GM18499 (cell line): Measurements from ENCODE around the gene KCNIP3.
"Not testable (repeated sequence)": the region's sequence is repeated elsewhere in the genome, so short reads cannot be mapped to it uniquely, and the experiment has no call there.

Source experiments
- ATAC-seq: cut with Tn5 transposase; IDR thresholded peaks from one replicate; pipeline ENCODE4 v1.9.1; 2021; ENCODE audit warnings: moderate number of reproducible peaks; ENCODE audit not compliant: insufficient read depth, unreplicated experiment

Gene KCNIP3

GRCh38 chr2:95296880-95297487 is at the start of gene KCNIP3:
Gene KCNIP3 (plus strand): TSS chr2:95297347. CDS start chr2:95297439, 92 bp downstream.
- ATAC-seq = no peak

DNA sequence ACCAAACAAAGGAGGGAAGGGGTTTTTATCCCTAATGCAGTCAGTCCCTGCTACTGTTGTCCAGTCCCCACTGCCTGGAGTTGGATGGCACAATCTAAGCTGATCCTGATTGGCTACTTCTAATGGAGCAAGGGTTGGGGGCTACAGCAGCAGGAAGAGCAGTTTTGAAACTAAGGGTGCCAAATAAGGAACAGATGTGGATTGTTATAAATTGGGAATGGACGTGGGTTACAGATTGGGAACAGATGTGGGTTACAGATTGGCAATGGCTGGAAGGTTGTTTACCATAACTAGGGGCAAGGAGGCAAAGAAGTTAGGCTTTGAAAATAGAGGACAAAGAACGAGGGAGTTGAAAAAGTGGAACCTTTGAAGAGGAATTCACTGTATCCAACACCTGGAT is 38.9 kb upstream of the KCNIP3 start:
- no peak for ATAC-seq

DNA sequence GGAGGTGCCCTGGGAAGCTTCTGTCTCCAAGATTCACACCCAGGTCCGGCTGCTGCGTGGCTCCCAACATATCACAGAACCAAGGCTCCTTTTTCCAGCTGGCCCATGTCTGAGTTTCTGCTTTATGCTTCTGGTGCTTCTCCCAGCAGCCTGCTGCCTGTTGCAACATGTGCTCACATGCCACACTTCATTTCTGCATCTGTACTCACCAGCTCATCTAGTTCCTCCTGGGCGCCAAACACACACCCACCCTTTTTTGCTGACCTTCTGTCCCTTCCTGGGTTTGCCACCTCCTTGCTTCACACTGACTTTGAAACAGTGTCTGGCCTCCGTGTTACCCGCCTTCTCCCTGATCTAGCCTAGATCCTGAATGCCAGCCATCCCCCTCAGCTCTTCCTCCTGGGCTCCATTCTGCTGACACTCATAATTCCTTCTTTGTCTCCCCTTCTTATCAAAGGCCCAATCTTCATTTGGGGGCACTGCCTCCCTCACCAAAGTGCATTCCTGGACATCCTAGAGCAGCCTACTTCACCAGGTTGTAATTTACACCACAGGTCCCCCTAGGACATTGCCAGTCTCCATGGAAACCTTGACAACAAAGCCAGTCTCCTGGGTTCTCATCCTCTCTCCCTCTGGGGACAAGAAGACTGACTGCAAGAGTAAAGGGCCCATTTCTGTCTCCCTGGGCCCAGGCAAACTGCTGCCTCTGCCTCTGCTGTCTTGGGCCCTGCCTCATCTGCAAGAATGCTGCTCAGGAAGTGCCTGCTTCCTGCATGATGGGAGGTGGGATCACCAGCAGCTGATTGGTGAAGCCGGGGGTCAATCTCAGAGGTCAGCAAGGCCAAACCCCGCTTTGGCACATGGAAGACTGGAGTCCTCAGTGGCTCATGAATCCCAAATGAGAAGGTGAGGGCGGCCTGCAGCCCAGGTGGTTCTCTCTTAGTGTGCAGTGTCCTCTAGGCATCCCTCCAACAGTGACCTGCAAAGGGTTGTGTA is 36.8 kb upstream of the KCNIP3 start:
- ATAC-seq = no peak

- no peak for ATAC-seq
Measured at GRCh38 chr2:95261602-95262001, 35.5 kb upstream of the KCNIP3 start.

DNA sequence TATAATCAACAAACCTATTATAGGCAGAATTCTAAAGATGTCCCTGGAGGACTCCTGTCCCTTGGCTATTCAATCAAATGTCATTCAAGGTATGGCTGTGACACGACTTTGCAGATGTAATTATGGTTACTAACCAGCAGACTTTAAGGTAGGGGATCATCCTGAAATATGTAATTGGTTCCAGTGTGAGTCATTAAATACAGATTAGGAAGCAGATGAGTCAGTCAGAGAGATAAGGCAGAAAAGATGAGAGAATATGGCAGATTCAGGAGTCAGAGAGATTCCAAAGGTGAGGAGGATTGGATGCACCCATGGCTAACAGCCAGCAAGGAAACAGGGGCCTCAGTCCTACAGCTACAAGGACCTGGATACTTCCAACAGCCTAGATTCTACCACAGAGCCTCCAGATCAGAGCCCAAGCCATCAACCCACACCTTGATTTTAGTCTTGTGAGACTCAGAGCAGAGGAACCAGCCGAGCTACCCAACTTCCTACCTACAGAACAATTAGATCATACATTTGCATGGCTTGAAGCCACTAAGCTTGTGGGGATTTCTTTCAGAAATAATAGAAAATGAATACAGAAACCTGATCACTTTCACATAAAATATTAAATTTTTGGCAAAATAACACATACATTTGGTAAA is 34.1 kb upstream of the KCNIP3 start:
- no peak for ATAC-seq

GRCh38 chr2:95264624-95265023 is 32.5 kb upstream of the KCNIP3 start:
- no peak for ATAC-seq

- no peak for ATAC-seq
Measured at GRCh38 chr2:95265182-95265581, 32.0 kb upstream of the KCNIP3 start.

GRCh38 chr2:95266781-95267430 is 30.2 kb upstream of the KCNIP3 start:
- no peak for ATAC-seq

- no peak for ATAC-seq
Measured at GRCh38 chr2:95267458-95268210, 29.5 kb upstream of the KCNIP3 start.

DNA sequence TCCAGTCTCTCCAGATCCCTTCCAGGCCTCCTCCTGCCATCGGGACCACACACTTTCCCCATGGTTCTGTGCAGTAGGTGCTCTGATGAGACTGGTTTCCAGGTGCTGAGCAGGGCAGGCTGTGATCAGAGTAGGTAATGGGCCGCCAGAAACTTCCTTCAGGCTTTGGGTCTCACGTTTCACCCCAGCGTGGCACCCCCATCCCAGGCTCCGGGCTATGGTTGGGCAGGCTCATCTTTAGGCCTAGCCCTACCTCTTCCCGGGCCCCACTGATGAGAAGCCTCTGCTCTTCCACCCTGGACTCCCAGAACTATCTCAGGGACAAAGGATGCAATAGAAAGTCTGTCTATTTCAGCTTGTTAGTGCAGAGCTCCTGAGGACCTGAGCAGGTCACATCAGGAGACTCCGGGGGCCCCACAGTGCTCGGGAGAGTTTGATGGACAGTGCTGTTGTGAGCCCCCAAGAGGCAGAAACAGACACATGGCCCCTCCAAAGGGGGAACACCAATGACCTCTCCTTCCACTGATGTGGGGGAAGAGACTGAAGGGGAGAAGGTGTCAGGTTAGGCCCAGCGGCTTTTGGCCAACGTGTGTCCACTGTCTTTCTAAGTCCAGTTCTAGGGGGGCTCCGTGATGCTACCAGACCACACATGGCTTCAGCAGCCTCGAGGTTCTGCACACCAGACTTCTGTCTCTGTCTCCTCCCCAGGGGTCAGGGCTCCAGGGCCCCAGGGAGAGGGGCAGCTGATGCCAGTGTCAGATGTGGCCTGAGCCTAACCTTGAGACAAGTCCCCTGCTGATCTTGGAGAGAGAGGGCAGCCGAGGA is 28.7 kb upstream of the KCNIP3 start:
- ATAC-seq = no peak

DNA sequence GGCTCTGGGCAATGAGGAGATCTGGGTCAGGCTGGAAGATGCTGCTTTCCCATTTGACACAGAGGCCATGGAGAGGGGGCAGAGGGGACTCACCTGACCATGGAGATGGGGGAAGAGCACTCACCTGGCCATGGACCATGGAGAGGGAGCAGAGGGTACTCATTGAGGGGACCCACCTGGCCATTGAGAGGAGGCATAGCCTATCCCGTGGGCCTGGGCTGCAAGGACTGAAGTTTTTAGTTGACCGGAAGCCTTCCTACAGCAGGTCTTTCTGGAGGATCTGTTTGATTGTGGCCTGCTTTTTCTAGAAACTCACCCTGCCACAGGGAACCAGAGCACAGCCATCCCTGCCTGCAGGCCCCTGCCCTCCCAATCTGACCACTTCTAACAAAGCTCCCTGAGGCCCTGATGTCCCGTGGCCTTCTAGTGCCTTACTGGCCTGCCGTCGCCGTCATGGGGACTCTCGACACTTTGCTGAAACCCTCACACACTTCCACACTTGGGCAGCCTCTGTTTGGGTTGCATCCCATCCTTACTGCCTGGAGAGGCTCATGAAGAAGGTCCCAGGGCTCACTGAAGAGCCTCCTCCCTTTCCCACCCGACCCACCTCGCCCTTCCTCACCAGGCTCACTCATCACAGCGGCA is 28.0 kb upstream of the KCNIP3 start:
- no peak for ATAC-seq

DNA sequence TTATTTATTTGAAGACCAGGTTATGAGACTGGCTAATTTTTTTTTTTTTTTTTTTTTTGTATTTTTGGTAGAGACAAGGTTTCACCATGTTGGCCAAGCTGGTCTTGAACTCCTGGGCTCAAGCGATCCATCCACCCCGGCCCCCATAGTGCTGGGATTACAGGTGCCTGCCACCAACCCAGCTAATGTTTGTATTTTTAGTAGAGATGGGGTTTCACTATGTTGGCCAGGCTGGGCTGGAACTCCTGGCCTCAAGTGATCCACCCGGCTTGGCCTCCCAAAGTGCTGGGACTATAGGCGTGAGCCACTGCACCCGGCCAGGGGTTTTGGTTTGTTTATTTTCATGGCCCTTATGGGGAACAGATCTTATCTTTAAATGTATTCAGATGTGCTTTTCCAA is 27.4 kb upstream of the KCNIP3 start:
- not testable (repeated sequence) for ATAC-seq

DNA sequence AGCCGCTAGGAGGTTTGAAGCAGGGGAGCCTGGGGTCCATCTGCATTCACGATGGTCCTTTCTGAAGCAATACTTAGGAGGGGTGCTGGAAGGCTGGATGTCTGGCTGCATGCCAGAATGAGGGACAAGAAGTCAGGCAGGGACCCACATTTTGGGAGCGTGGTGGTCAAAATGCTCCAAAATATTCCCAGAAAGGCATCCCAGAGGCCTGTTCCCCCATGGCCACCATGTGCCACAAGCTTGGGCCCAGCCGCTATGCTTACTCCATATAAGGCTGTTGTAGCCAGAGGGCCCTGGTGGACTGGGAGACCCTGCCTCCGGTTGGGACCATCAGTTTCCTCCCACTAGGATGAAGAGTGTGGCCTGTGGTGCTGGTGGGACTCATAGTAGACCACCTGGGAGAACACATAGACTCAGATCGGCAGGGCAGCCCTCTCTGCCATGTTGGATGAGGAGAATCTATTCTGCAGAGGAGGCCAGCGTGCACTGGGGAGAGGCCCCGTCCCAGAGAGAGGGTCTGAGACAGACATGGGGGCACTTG is 26.5 kb upstream of the KCNIP3 start:
- ATAC-seq = no peak

GRCh38 chr2:95271381-95271971 is 25.7 kb upstream of the KCNIP3 start:
- ATAC-seq = no peak

DNA sequence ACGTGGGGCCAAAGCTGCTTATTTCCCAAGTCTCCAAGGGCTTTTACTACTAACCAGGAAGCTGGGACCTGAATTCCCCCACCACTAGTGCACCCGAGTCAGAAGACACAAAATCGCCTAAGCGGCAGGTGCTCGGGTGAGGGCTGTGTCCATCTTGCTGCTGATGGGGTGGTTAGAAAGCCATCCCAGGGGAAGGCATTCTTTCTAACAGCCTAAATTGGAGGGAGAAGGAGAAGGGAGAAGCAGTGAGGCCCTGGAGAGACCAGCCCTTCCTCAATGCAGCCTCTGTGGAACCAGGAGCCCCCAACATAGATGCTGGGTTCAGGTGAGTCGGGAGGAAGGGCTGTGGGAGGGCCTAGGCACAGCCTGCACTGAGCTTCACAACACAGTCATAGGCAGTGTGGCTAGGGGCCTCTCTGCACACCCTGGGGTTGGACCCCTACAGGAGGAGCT is 24.8 kb upstream of the KCNIP3 start:
- ATAC-seq = no peak

DNA sequence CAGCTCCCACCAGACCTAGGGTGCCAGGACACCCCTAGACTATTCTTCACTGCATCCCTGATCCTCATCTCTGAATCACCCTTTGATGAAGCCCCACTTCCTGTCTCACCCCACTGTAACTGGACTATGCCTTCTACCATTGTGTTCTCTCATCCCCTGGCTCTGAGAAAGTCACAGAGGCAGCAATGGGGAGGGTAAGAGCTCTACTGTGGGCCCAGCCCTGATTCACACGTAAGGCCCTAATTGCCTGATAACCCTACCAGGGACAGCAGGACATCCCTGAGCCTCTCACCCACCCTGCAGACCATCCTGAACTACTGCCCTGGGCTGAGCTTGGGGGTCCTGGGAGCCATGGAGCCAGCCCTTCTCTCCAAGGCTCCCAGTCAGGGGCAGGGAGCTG is 24.4 kb upstream of the KCNIP3 start:
- no peak for ATAC-seq

- ATAC-seq = no peak
Measured at GRCh38 chr2:95273566-95274290, 23.4 kb upstream of the KCNIP3 start.
